GM19025 (cell line): ENCODE data around the gene CFAP61.
"Not testable (repeated sequence)": the region's sequence is repeated elsewhere in the genome, so short reads cannot be mapped to it uniquely, and the experiment has no call there.

ENCODE experiments used
- ATAC-seq: cut with Tn5 transposase; IDR thresholded peaks from one replicate; pipeline ENCODE4 v1.9.1; 2021; ENCODE audit warnings: mild to moderate bottlenecking, low read depth, moderate library complexity; ENCODE audit not compliant: unreplicated experiment

Gene CFAP61

GRCh38 chr20:20089018-20089417 is 36.7 kb downstream of the CFAP61 start:
- ATAC-seq, result no peak

GRCh38 chr20:20089939-20090338 is 37.6 kb downstream of the CFAP61 start:
- no peak for ATAC-seq

GRCh38 chr20:20092827-20093226 is 40.5 kb downstream of the CFAP61 start:
- ATAC-seq, result no peak

GRCh38 chr20:20094410-20094809 is 42.1 kb downstream of the CFAP61 start:
- ATAC-seq, result no peak

- ATAC-seq, result no peak
Measured at GRCh38 chr20:20095114-20095872, 43.0 kb downstream of the CFAP61 start.

- ATAC-seq, result no peak
Measured at GRCh38 chr20:20096421-20096820, 44.1 kb downstream of the CFAP61 start.

GRCh38 chr20:20100881-20101280 is 48.5 kb downstream of the CFAP61 start:
- ATAC-seq, result no peak

- ATAC-seq, result no peak
Measured at GRCh38 chr20:20102163-20102562, 49.8 kb downstream of the CFAP61 start.

GRCh38 chr20:20102716-20103258 is 50.5 kb downstream of the CFAP61 start:
- no peak for ATAC-seq

GRCh38 chr20:20103486-20103885 is 51.2 kb downstream of the CFAP61 start:
- ATAC-seq, result no peak

- ATAC-seq, result not testable (repeated sequence)
Measured at GRCh38 chr20:20123187-20123586, 70.9 kb downstream of the CFAP61 start.

GRCh38 chr20:20130399-20130798 is 78.1 kb downstream of the CFAP61 start:
- no peak for ATAC-seq

- ATAC-seq, result no peak
Measured at GRCh38 chr20:20134941-20135575, 82.7 kb downstream of the CFAP61 start.

GRCh38 chr20:20136313-20136712 is 84.0 kb downstream of the CFAP61 start:
- ATAC-seq, result no peak

GRCh38 chr20:20137851-20138250 is 85.5 kb downstream of the CFAP61 start:
- ATAC-seq, result no peak

- ATAC-seq, result no peak
Measured at GRCh38 chr20:20138301-20139064, 86.2 kb downstream of the CFAP61 start.

- no peak for ATAC-seq
Measured at GRCh38 chr20:20139403-20139802, 87.1 kb downstream of the CFAP61 start.

- no peak for ATAC-seq
Measured at GRCh38 chr20:20143165-20143564, 90.8 kb downstream of the CFAP61 start.

- no peak for ATAC-seq
Measured at GRCh38 chr20:20143646-20144045, 91.3 kb downstream of the CFAP61 start.

GRCh38 chr20:20148779-20149178 is 96.4 kb downstream of the CFAP61 start:
- no peak for ATAC-seq

- ATAC-seq, result no peak
Measured at GRCh38 chr20:20150241-20150640, 97.9 kb downstream of the CFAP61 start.
